NK-92 treated with Interleukin-12 subunit alpha and Interleukin-12 subunit beta, amount 100 ng/mL, for 24 hours (cell line): ENCODE data around the gene SS18L1.
"Not testable (repeated sequence)": the region's sequence is repeated elsewhere in the genome, so short reads cannot be mapped to it uniquely, and the experiment has no call there.

Experiments used
- DNase-seq: peaks from one replicate; lab custom pipeline; 2025; lab: John Stamatoyannopoulos, UW

Gene SS18L1

DNA sequence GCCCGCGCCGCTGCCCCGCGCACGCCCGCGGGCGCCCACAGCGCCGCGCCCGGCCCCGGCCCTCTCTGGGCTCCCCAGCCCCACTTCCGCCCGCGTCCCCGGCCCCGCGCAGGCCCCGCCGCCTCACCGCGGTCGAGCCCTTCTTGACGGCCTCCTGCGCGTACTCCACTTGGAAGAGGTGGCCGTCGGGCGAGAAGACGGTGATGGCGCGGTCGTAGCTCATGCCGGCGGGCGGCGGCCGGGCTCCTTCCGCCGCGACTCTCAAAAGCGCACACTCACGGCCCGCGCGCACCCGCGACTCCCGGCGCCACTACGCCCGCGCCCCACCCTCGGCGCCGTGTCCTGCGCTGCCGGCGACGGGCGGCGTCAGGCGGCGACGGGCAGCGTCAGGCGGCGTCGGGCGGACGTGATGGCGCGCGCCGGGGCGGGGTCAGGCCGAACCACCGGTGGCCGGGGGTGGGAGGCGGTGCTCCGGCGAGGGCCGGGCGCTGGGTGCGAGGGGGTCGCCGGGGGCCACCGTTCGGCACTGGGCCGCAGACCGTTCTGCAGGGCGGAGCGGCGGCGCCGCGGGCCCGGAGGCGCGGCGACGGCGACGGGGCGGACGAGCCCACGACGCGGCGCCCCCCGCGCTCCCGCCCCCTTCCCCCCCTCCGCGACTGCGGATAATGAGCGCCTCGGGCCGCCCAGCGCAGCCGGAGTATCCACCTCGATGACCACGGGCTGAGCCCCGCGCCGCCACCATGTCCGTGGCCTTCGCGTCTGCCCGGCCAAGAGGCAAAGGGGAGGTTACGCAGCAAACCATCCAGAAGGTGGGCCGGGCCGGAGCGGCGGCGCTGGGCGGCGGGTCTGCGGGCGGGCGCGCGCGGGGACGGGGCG, at the start of gene SS18L1, which contains the start of gene PSMA7:
SS18L1 (plus strand) TSS at position 689 of the 876 bp plus-strand sequence; CDS start at position 741, 52 bp downstream.
PSMA7 (minus strand) TSS at position 314 of the 876 bp plus-strand sequence; CDS start at position 223, 91 bp downstream.
- DNase-seq = peak; percentile 72

- DNase-seq = no peak
These were observed 46.9 kb upstream of the SS18L1 start for GRCh38 chr20:62096421-62097380.

DNA sequence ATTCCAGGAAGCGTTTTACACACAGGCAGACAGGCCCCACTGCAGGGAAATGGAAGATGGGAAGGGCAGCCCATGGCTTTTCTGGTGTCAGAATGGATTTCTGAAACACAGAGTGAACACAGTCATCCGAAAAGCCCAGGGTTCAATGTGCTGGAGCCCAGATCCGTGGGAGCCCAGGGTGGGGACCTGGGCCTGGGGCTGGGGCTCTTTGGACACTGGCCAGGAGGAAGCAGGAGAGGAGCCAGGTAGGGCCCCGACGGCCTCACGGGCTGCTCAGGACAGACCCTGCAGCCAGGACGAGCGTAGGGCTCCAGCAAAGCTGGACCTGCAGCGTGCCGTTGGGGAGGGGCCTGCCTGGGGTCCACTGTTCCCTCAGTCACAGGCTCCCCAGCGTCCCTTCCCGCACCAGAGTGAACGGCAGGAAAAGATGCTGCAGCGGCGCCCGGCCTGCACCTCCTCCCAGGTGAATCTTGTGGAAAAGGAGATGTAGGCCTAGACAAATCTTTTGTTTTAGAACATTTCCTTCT, 45.6 kb upstream of the SS18L1 start:
- DNase-seq = no peak

DNA sequence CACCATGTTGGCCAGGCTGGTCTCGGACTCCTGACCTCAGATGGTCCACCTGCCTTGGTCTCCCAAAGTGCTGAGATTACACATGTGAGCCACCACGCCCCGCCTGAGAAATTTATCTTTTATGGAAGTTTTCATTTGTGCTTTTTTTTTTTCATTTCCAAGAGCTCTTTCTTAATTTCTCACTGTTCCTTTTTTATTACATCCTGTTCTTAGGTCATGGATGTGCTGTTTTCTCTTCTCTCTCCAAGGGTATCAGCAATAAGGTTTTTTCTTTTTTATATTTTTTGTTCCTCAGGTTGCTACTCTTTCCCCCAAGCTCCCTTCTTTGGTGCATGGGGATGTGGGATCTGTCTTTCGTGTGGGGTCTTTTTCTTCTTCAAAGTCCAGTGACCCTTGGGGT, 42.5 kb upstream of the SS18L1 start:
- DNase-seq = no peak

DNA sequence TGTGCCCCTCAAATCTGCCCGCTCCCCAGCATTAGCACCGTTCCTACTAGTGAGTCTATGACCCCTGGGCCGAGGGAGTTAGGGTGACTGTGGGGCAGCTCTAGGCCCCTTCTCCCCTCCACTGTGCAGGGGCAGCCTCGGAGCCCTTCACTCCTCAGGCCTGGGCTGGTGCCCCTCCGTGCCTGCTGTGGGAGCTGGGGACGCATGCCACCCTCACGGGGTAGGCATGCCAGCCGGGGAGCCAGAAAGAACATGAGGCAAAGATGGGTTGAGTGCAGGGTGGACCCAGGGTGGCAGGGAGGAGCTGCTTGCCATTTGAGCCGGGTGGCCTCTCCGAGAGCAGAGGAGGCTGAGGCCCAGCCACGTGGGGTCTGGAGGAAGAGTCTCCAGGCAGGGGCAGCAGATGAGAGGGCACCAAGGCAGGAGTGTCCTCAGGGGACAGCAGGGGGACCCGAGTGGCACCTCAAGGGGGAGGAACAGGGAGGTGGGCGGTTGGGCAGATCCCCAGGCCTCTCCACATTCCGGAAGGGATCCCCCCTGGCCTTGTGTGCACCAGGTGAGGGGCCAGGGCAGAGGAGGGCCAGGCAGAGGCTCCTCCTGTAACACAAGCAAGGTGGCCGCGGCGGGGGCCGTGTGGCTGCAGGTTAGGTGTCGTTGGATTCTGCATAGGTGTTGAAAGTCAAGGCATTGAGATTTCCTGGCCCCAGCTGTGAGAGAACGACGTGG, 39.9 kb upstream of the SS18L1 start:
- no peak for DNase-seq

GRCh38 chr20:62104234-62104789, 39.3 kb upstream of the SS18L1 start:
- DNase-seq = no peak

GRCh38 chr20:62104791-62105345, 38.7 kb upstream of the SS18L1 start:
- DNase-seq = no peak

DNA sequence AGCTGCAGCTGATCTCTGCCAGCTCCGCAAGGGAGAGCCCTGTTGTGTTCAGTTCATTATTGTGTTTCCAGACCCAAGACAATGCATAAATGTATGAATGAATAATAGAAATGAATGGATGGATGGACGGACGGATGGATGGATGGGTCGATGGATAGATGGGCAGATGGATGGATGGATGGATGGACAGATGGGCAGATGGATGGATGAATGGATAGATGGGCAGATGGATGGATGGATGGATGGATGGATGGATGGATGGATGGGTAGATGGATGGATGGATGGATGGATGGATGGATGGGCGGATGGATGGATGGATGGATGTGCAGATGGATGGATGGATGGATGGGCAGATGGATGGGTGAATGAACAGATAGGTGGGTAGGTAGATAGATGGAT, 38.0 kb upstream of the SS18L1 start:
- DNase-seq = no peak

- no peak for DNase-seq
These were observed 32.4 kb upstream of the SS18L1 start for GRCh38 chr20:62111148-62111547.

DNA sequence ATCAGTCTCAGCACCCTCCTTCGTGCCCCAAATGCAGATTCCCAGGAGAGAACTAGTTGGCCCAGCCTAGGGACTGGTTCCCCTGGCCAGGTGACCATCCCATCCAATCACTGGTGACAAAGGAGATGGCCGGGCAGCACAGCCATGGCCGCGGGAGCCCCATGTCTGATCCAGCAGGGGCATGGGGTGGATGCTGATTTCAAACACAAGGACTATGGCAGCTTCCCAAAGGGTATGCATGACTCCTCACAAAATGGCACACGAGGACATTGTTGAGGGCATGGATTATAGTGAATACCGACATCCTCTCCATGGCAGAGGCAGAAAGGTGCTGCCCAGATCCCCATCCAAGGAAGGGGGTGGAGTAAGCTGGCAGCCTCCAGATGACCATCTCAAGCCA, 31.2 kb upstream of the SS18L1 start:
- no peak for DNase-seq

GRCh38 chr20:62114894-62115293, 28.7 kb upstream of the SS18L1 start:
- no peak for DNase-seq

DNA sequence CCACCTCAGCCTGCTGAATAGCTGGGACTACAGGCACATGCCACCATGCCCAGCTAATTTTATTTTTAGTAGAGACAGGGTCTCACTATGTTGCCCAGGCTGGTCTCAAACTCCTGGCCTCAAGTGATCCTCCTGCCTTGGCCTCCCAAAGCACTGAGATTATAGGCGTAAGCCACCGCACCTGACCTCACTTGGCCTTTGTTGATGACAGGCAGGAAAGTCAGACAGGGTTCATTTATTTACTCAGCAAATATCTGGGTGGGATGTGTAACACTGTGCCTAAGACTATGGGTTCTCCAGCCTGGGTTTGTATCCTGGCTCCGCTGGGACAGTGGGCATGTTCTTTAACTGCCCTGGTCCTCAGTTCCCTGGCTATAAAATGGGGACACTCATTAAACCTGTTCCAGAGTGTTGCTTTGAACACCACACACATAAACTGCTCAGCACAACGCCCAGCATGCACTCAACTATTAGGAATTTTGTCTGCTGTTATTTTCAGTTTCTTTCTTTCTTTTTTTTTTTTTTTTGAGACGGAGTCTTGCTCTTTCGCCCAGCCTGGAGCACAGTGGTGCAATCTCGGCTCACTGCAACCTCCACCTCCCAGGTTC, 27.7 kb upstream of the SS18L1 start:
- DNase-seq = not testable (repeated sequence)

DNA sequence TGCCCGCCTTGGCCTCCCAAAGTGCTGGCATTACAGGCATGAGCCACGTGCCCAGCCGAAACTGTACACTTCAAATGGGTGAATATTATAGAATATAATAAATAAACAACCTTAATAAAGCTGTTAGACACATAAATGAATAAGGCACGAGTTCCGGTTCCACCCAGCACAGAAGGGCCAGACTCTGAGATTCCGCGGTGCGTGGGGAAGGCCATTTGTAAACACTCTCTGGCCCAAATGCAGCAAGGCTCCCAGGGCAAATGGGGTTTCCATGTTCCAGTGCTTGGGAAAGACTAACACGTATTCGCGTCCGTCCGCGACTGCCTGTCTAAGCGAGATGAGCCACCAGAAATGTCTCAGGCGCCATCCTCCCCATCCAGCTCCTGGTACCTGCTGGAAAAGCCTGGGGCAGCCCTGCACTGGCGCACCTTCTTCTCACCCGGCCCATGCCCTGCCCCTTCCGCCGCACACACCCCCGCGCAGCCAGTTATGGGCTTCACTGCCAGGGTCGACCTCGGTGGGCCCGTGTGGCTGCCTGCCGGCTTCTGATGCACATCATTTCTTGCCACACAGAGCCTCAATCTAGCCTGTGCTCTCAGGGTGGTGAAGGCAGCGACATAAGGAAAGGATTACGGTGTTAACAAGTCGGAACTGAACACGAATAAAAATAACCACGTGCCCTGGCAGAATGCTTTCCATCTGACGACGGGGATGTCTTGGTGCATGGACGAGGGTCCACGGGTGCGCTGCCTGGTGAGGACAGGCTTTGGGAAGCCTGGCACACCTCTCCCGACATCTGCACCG, 26.8 kb upstream of the SS18L1 start:
- no peak for DNase-seq

- no peak for DNase-seq
These were observed 26.3 kb upstream of the SS18L1 start for GRCh38 chr20:62117362-62117646.

- DNase-seq = peak; percentile 75
These were observed 25.9 kb upstream of the SS18L1 start for GRCh38 chr20:62117658-62118057.

DNA sequence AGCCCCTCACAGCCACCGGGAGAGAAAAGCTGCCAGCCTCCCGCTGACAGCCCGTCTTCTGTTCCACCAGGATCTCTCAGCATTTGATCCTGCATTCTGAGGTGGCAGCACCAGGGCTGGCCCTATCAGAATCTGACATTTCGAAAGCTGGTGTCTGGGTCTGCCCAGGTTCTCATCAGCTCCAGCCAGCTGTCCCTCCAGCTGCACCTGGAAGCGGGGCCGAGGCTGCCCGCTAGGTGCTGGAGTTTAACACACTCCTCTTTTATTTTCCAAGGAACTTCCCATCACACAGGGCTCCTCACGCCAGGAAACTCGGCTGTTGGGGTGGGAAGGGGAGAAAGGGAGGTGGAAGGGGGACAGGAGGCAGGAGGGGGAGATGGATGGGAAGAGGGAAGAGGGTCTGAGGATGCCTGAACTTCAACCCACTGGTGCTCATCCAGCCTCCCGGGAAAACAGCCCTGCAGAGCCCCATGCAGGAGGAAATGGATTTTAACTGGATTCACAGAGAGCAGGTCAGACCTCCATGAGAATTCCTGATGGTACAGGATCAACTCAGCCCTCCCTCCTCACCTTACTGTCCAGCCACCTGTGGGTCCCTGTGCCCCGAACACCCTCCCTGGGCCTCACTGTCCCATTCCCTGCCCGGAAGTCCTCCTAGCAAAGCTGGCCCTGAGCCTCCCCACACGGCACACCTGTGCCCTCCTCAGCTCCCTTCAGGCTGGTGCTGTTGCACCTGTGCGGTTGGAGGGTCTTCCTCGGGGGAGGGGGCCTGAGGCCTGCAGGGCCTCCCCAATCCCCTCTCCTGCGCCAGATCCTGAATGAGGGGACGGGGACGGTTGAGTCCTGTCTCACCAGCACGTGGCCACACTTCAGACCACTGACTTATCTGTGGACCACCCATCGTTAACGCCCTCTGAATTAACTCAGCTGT, 25.2 kb upstream of the SS18L1 start:
- DNase-seq = no peak

DNA sequence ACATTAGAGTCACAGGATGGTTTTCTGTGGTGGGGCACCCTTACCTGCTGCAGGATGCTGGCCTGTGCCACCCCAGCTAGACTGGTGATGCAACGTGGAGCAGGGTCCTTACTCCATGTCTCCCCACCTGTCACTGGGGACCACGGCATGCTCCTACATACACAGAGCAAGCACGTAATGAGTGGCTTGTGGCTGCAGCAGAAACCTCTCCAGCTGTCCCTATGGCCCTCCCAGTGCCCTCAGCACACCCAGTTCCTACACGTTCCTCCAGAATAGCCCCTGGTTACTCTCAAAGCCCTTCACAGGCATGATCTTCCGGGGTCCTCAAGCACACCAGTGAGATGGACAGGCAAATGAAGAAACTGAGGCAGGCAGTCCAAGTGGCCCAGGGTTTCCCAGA, 24.5 kb upstream of the SS18L1 start:
- no peak for DNase-seq

- DNase-seq = no peak
These were observed 23.8 kb upstream of the SS18L1 start for GRCh38 chr20:62119591-62120364.
